WTC11 (cell line): ENCODE data around the gene OR6B3. TPM values are rescaled to one million over a fixed set of nuclear protein-coding genes. Genes with fewer than 3 reads are reported as not detected.

Source experiments
- ATAC-seq: fragments of 200-7000 bp; cut with Tn5 transposase; 2 replicates; pipeline ENCODE4 v1.10.0; 2021; ENCODE audit warnings: mild to moderate bottlenecking, moderate library complexity
- CTCF ChIA-PET: fragments of 300-600 bp; sonication (Branson Sonifier 250); formaldehyde crosslinking; loops from one replicate; lab custom pipeline; 2021; ENCODE audit warnings: antibody characterized with exemption; lab: Charles Lee
- POLR2A ChIA-PET: fragments of 350-600 bp; sonication (Branson Sonifier 250); formaldehyde crosslinking; loops from one replicate; lab custom pipeline; 2021; ENCODE audit warnings: antibody characterized with exemption; lab: Charles Lee
- DNase-seq: peaks from one replicate; pipeline ENCODE4 v3.0.0; 2021; ENCODE audit warnings: low spot score
- H3K27ac Mint-ChIP-seq: 2 replicates; pipeline ENCODE4 v1.8.0; 2021; ENCODE audit warnings: mixed read lengths
- H3K27me3 Mint-ChIP-seq: 2 replicates; pipeline ENCODE4 v1.8.0; 2021; ENCODE audit warnings: low read depth, mild to moderate bottlenecking, moderate library complexity, mixed read lengths
- H3K36me3 Mint-ChIP-seq: 2 replicates; pipeline ENCODE4 v1.8.0; 2021; ENCODE audit warnings: mixed read lengths
- H3K4me1 Mint-ChIP-seq: 2 replicates; pipeline ENCODE4 v1.8.0; 2022; ENCODE audit warnings: mixed read lengths
- H3K4me3 Mint-ChIP-seq: 2 replicates; pipeline ENCODE4 v1.8.0; 2021; ENCODE audit warnings: mild to moderate bottlenecking, moderate library complexity, mixed read lengths
- H3K9me3 Mint-ChIP-seq: 2 replicates; pipeline ENCODE4 v1.8.0; 2021; ENCODE audit warnings: mixed read lengths
- AFF4 ChIP-seq: sonication (generic); formaldehyde crosslinking; IDR thresholded peaks from 2 replicates; pipeline ENCODE4 v1.8.1; 2023; ENCODE audit warnings: mild to moderate bottlenecking, missing genetic modification reagents, borderline replicate concordance
- ATF1 ChIP-seq: sonication (generic); formaldehyde crosslinking; IDR thresholded peaks from 2 replicates; pipeline ENCODE4 v1.8.1; 2023; ENCODE audit warnings: mild to moderate bottlenecking, moderate library complexity, missing genetic modification reagents
- ATF3 ChIP-seq: sonication (generic); formaldehyde crosslinking; conservative IDR thresholded peaks from 2 replicates; pipeline ENCODE4 v1.8.1; 2022; ENCODE audit warnings: mild to moderate bottlenecking, missing genetic modification reagents
- ATF6 ChIP-seq: sonication (generic); formaldehyde crosslinking; IDR thresholded peaks from 2 replicates; pipeline ENCODE4 v1.8.1; 2023; ENCODE audit warnings: mild to moderate bottlenecking, missing genetic modification reagents
- CREM ChIP-seq: sonication (generic); formaldehyde crosslinking; IDR thresholded peaks from 2 replicates; pipeline ENCODE4 v1.8.1; 2022; ENCODE audit warnings: mild to moderate bottlenecking, missing genetic modification reagents, moderate library complexity
- EMX1 ChIP-seq: fragments of 250-450 bp; sonication (Bioruptor Pico); IDR thresholded peaks from 2 replicates; pipeline ENCODE4 v1.8.0; 2021; ENCODE audit warnings: mild to moderate bottlenecking
- ESRRA ChIP-seq: sonication (generic); formaldehyde crosslinking; IDR thresholded peaks from 2 replicates; pipeline ENCODE4 v1.8.1; 2022; ENCODE audit warnings: mild to moderate bottlenecking, missing genetic modification reagents, borderline replicate concordance
- FOXJ3 ChIP-seq: sonication (generic); formaldehyde crosslinking; IDR thresholded peaks from 2 replicates; pipeline ENCODE4 v1.9.0; 2021; ENCODE audit warnings: missing genetic modification reagents, mild to moderate bottlenecking, borderline replicate concordance
- FOXP4 ChIP-seq: sonication (generic); formaldehyde crosslinking; IDR thresholded peaks from 2 replicates; pipeline ENCODE4 v1.8.0; 2022; ENCODE audit warnings: mild to moderate bottlenecking, missing genetic modification reagents
- GABPB1 ChIP-seq: sonication (generic); formaldehyde crosslinking; IDR thresholded peaks from 2 replicates; pipeline ENCODE4 v1.8.1; 2023; ENCODE audit warnings: mild to moderate bottlenecking, missing genetic modification reagents
- NFATC4 ChIP-seq: fragments of 250-450 bp; sonication (Bioruptor Pico); IDR thresholded peaks from 2 replicates; pipeline ENCODE4 v1.9.0; 2021; ENCODE audit warnings: mild to moderate bottlenecking
- NFE2L1 ChIP-seq: sonication (generic); formaldehyde crosslinking; IDR thresholded peaks from 2 replicates; pipeline ENCODE4 v1.8.1; 2023; ENCODE audit warnings: missing genetic modification reagents
- RORB ChIP-seq: fragments of 250-450 bp; sonication (Bioruptor Pico); IDR thresholded peaks from 2 replicates; pipeline ENCODE4 v1.9.0; 2021; ENCODE audit warnings: mild to moderate bottlenecking
- SMAD3 ChIP-seq: sonication (generic); formaldehyde crosslinking; IDR thresholded peaks from 2 replicates; pipeline ENCODE4 v1.8.0; 2022; ENCODE audit warnings: missing genetic modification reagents, mild to moderate bottlenecking, borderline replicate concordance
- TCF7 ChIP-seq: sonication (generic); formaldehyde crosslinking; IDR thresholded peaks from 2 replicates; pipeline ENCODE4 v1.8.0; 2022; ENCODE audit warnings: mild to moderate bottlenecking, low read depth, missing genetic modification reagents, moderate library complexity
- TEAD1 ChIP-seq: sonication (generic); formaldehyde crosslinking; IDR thresholded peaks from 2 replicates; pipeline ENCODE4 v1.8.0; 2022; ENCODE audit warnings: mild to moderate bottlenecking, missing genetic modification reagents
- ZBTB43 ChIP-seq: sonication (generic); formaldehyde crosslinking; IDR thresholded peaks from 2 replicates; pipeline ENCODE4 v1.8.1; 2023; ENCODE audit warnings: mild to moderate bottlenecking, missing genetic modification reagents
- total RNA-seq: library from RNA; stranded (reverse); gene quantifications from 3 replicates; pipeline ENCODE4 v1.2.3, GENCODE V29; 2021

The OR6B3 gene
- total RNA-seq, 1 experiment from 2014 or later: not detected

GRCh38 chr2:240070907-240071306 lies 17.6 kb upstream of the OR6B3 start:
- Mint-ChIP-seq H3K4me1 (peaks cover 14% of the 10 kb centered on the region), H3K4me3 (no peak overlapping the region), H3K27ac (no peak overlapping the region), H3K27me3 (peaks cover 4% of the 10 kb centered on the region; the same call in 1 of the 2 replicates), H3K36me3 (peaks cover 9% of the 10 kb centered on the region), H3K9me3 (peaks cover 55% of the 10 kb centered on the region)
- no peak for ATAC-seq
- TF ChIP-seq SMAD3: no peak
- TF ChIP-seq ZBTB43 (CRISPR knock-in tag): no peak
- TF ChIP-seq TEAD1 (CRISPR knock-in tag): no peak
- TF ChIP-seq ATF3 (CRISPR knock-in tag): no peak
- no peak for TF ChIP-seq TCF7 (CRISPR knock-in tag)
- no peak for TF ChIP-seq ATF1 (CRISPR knock-in tag)
- TF ChIP-seq GABPB1 (CRISPR knock-in tag): no peak
- DNase-seq: no peak
- POLR2A ChIA-PET: no interaction called here
- CTCF ChIA-PET: interaction anchor here (0.6 kb wide), 1 partner anchor 63 kb away, joined by 3 read pairs; no protein-coding TSS in a partner anchor

- Mint-ChIP-seq H3K27ac (no peak overlapping the region), H3K4me3 (no peak overlapping the region), H3K4me1 (peaks cover 24% of the 10 kb centered on the region), H3K27me3 (no peaks in the 10 kb centered on the region), H3K9me3 (peaks cover 44% of the 10 kb centered on the region), H3K36me3 (peaks cover 9% of the 10 kb centered on the region)
- ATAC-seq: no peak
- no peak for DNase-seq
- TF ChIP-seq ATF3 (CRISPR knock-in tag) (no peak), RORB (CRISPR knock-in tag) (no peak), FOXP4 (CRISPR knock-in tag) (no peak)
- ChIA-PET POLR2A (no interaction called here), CTCF (interaction anchor here (1.5 kb wide), 1 partner anchor 9 kb away, joined by 3 read pairs; no protein-coding TSS in a partner anchor)
Measured at GRCh38 chr2:240069829-240070228, 16.5 kb upstream of the OR6B3 start.

GRCh38 chr2:240068193-240068592 lies 14.9 kb upstream of the OR6B3 start:
- Mint-ChIP-seq H3K36me3 (peaks cover 9% of the 10 kb centered on the region), H3K9me3 (peaks cover 33% of the 10 kb centered on the region), H3K27ac (no peak overlapping the region), H3K27me3 (no peaks in the 10 kb centered on the region), H3K4me3 (no peak overlapping the region), H3K4me1 (peaks cover 24% of the 10 kb centered on the region)
- POLR2A ChIA-PET: no interaction called here
- ATAC-seq: no peak
- DNase-seq: no peak
- CTCF ChIA-PET: no interaction called here
- TF ChIP-seq AFF4 (CRISPR knock-in tag) (no peak), CREM (CRISPR knock-in tag) (no peak), ESRRA (CRISPR knock-in tag) (no peak), NFE2L1 (no peak), FOXJ3 (no peak), ATF6 (CRISPR knock-in tag) (no peak), EMX1 (CRISPR knock-in tag) (no peak), FOXP4 (CRISPR knock-in tag) (no peak), NFATC4 (no peak)
